HL-60/S4 treated with retinoic acid at 250 ng/mL for 4 days and 3 days (cell line): Measurements from ENCODE around the gene DGKE.

Experiments
- in situ Hi-C: fragments of 300-500 bp; cut with MboI; formaldehyde crosslinking; loops from 2 replicates; pipeline ENCODE4 v1.7.0; 2022; ENCODE audit warnings: low sequenced_read_pairs

DGKE gene

GRCh38 chr17:56833809-56834379 is at the start of gene DGKE, which contains the start of gene C17orf67:
Gene DGKE, plus strand, starts transcription at chr17:56834151. Its CDS starts 645 bp downstream, at chr17:56834796.
Gene C17orf67, minus strand, starts transcription at chr17:56833920. Its CDS starts 18,110 bp downstream, at chr17:56815810.
- in situ Hi-C loops, result no loop called here

GRCh38 chr17:56785405-56785804 is 48.5 kb upstream of the DGKE start:
- in situ Hi-C loops, result no loop called here

GRCh38 chr17:56785997-56786680 is 47.8 kb upstream of the DGKE start:
- in situ Hi-C loops, result no loop called here

GRCh38 chr17:56786989-56787482 is 46.9 kb upstream of the DGKE start:
- in situ Hi-C loops, result no loop called here

GRCh38 chr17:56792267-56792666 is 41.7 kb upstream of the DGKE start:
- in situ Hi-C loops, result no loop called here

- in situ Hi-C loops, result no loop called here
Observed at GRCh38 chr17:56793531-56793930, 40.4 kb upstream of the DGKE start.

- in situ Hi-C loops, result no loop called here
Observed at GRCh38 chr17:56793957-56794356, 40.0 kb upstream of the DGKE start.

- in situ Hi-C loops, result no loop called here
Observed at GRCh38 chr17:56795221-56795865, 38.6 kb upstream of the DGKE start.

GRCh38 chr17:56796536-56796935 is 37.4 kb upstream of the DGKE start:
- in situ Hi-C loops, result no loop called here

- in situ Hi-C loops, result no loop called here
Observed at GRCh38 chr17:56798916-56799315, 35.0 kb upstream of the DGKE start.

- in situ Hi-C loops, result no loop called here
Observed at GRCh38 chr17:56801459-56802178, 32.3 kb upstream of the DGKE start.

- in situ Hi-C loops, result no loop called here
Observed at GRCh38 chr17:56803071-56803470, 30.9 kb upstream of the DGKE start.

- in situ Hi-C loops, result no loop called here
Observed at GRCh38 chr17:56804454-56804853, 29.5 kb upstream of the DGKE start.

- in situ Hi-C loops, result no loop called here
Observed at GRCh38 chr17:56806949-56807348, 27.0 kb upstream of the DGKE start.

GRCh38 chr17:56807723-56808122 is 26.2 kb upstream of the DGKE start:
- in situ Hi-C loops, result no loop called here

GRCh38 chr17:56808503-56808902 is 25.4 kb upstream of the DGKE start:
- in situ Hi-C loops, result no loop called here

GRCh38 chr17:56809106-56809819 is 24.7 kb upstream of the DGKE start:
- in situ Hi-C loops, result no loop called here

- in situ Hi-C loops, result no loop called here
Observed at GRCh38 chr17:56809820-56810179, 24.2 kb upstream of the DGKE start.

- in situ Hi-C loops, result no loop called here
Observed at GRCh38 chr17:56810343-56810742, 23.6 kb upstream of the DGKE start.

- in situ Hi-C loops, result no loop called here
Observed at GRCh38 chr17:56810891-56811775, 22.8 kb upstream of the DGKE start.
